GM10248 (cell line): ENCODE data around the gene RGS11.

Experiments used
- CTCF ChIA-PET: fragments of 300-600 bp; sonication (Branson Sonifier 250); formaldehyde crosslinking; extraction: SDS; loops from one replicate; lab custom pipeline; 2021; ENCODE audit warnings: antibody characterized with exemption; lab: Yijun Ruan, JAX
- POLR2A ChIA-PET: fragments of 350-650 bp; sonication (Branson Sonifier 250); formaldehyde crosslinking; extraction: SDS; loops from one replicate; lab custom pipeline; 2020; ENCODE audit warnings: antibody characterized with exemption; lab: Yijun Ruan, JAX
- DNase-seq: peaks from one replicate; pipeline ENCODE4 v3.0.0; 2012; ENCODE audit errors: extremely low spot score
- CTCF ChIP-seq: IDR thresholded peaks from 2 replicates; pipeline ENCODE4 v1.5.1; 2012; ENCODE audit warnings: mild to moderate bottlenecking, low read depth; ENCODE audit errors: extremely low read depth, missing control alignments, control extremely low read depth

Gene RGS11

GRCh38 chr16:276426-277077 is 808 bp upstream of the RGS11 start:
- CTCF ChIA-PET = interaction anchor here (1.9 kb wide), 1 partner anchor 169 kb away, joined by 4 read pairs; no protein-coding TSS in a partner anchor
- TF ChIP-seq CTCF = no peak
- POLR2A ChIA-PET = interaction anchor here (0.6 kb wide), 1 partner anchor 39 kb away, joined by 3 read pairs; no protein-coding TSS in a partner anchor
- no peak for DNase-seq

- POLR2A ChIA-PET = no interaction called here
These were observed 603 bp downstream of the RGS11 start for GRCh38 chr16:275041-275641.

GRCh38 chr16:273547-274421 is 2.0 kb downstream of the RGS11 start:
- no peak for DNase-seq
- ChIA-PET POLR2A (no interaction called here), CTCF (no interaction called here)
- TF ChIP-seq CTCF = no peak

More at GRCh38 chr16:275041-275641, 603 bp downstream of the RGS11 start:
- no peak for DNase-seq
- TF ChIP-seq CTCF = no peak
- CTCF ChIA-PET = no interaction called here

- DNase-seq = no peak
- ChIA-PET CTCF (no interaction called here), POLR2A (no interaction called here)
- no peak for TF ChIP-seq CTCF
These were observed 2.9 kb downstream of the RGS11 start for GRCh38 chr16:272633-273546.

- POLR2A ChIA-PET = no interaction called here
- CTCF ChIA-PET = interaction anchor here (0.8 kb wide), 1 partner anchor 12 kb away, joined by 3 read pairs; the partner anchor contains the start of gene PDIA2
- no peak for DNase-seq
- TF ChIP-seq CTCF = no peak
These were observed 5.1 kb downstream of the RGS11 start for GRCh38 chr16:270381-271255.
